HG02571 (cell line): ENCODE measurements around the gene KDM6B.

Experiments used
- ATAC-seq: cut with Tn5 transposase; IDR thresholded peaks from one replicate; pipeline ENCODE4 v1.9.1; 2021; ENCODE audit warnings: mild to moderate bottlenecking, moderate library complexity; ENCODE audit not compliant: unreplicated experiment

Gene KDM6B

GRCh38 chr17:7875804-7876370 lies 41.9 kb downstream of the KDM6B start:
- ATAC-seq = no peak

GRCh38 chr17:7878234-7878633 lies 44.2 kb downstream of the KDM6B start:
- no peak for ATAC-seq

- no peak for ATAC-seq
Measured at GRCh38 chr17:7880076-7880868, 46.3 kb downstream of the KDM6B start.

GRCh38 chr17:7881276-7882054 lies 47.4 kb downstream of the KDM6B start:
- no peak for ATAC-seq

GRCh38 chr17:7882068-7882467 lies 48.1 kb downstream of the KDM6B start:
- no peak for ATAC-seq

- ATAC-seq = no peak
Measured at GRCh38 chr17:7882629-7883028, 48.6 kb downstream of the KDM6B start.
